Heart left ventricle (tissue), 16 donors: ENCODE measurements around the gene KRT77. TPM values are rescaled to one million over a fixed set of nuclear protein-coding genes. Genes with fewer than 3 reads are reported as not detected.

Source experiments
- ATAC-seq, 4 donors: fragments of 200-7000 bp; cut with Tn5 transposase; one replicate each; pipeline ENCODE4 v1.9.1; 2020 to 2022; ENCODE audit warnings: moderate library complexity in 4 of 4, mild to moderate bottlenecking in 3 of 4, moderate number of reproducible peaks in 1 of 4
- DNase-seq, 5 donors: peaks; one replicate each; pipeline ENCODE4 v3.0.0-alpha.2; 2020
- H3K27ac ChIP-seq, 12 donors: fragments of 200-600 bp; sonication (generic) in 4 of 12; one replicate each; pipeline versions ENCODE4 v1.5.0 to v1.8.0; 2016 to 2022; ENCODE audit warnings: mild to moderate bottlenecking in 2 of 12
- H3K27me3 ChIP-seq, 9 donors: fragments of 200-600 bp; sonication (generic) in 2 of 9; one replicate each; pipeline versions ENCODE4 v1.5.1 to v1.8.0; 2016 to 2022; ENCODE audit warnings: mild to moderate bottlenecking in 3 of 9
- H3K36me3 ChIP-seq, 9 donors: fragments of 200-600 bp; sonication (generic) in 2 of 9; one replicate each; pipeline versions ENCODE4 v1.5.0 to v1.8.0; 2018 to 2022; ENCODE audit warnings: mild to moderate bottlenecking in 2 of 9
- H3K4me1 ChIP-seq, 12 donors: fragments of 200-600 bp; sonication (generic) in 4 of 12; one replicate each; pipeline versions ENCODE4 v1.5.0 to v1.8.0; 2016 to 2022; ENCODE audit warnings: mild to moderate bottlenecking in 3 of 12
- H3K4me3 ChIP-seq, 12 donors: fragments of 200-600 bp; sonication (generic) in 4 of 12; one replicate each; pipeline versions ENCODE4 v1.5.0 to v1.8.0; 2017 to 2022; ENCODE audit warnings: mild to moderate bottlenecking in 9 of 12, moderate library complexity in 4 of 12
- H3K9me3 ChIP-seq, 12 donors: fragments of 200-600 bp; sonication (generic) in 4 of 12; one replicate each; pipeline versions ENCODE4 v1.5.0 to v1.8.0; 2016 to 2022; ENCODE audit warnings: mild to moderate bottlenecking in 1 of 12
- POLR2A ChIP-seq, 2 donors: fragments of 450-650 bp; IDR thresholded peaks; one replicate each; pipeline ENCODE4 v1.6.1; 2017; ENCODE audit warnings: antibody characterized with exemption in 2 of 2, mild to moderate bottlenecking in 2 of 2, moderate library complexity in 2 of 2
- WGBS, 4 donors: extraction: QIAGEN DNeasy Blood & Tissue Kit in 2 of 4; methylation state at CpG; one replicate each; pipeline versions ENCODE4 v1.1.5 to v1.1.7; 2013 to 2018; 5-methylcytosine and 5-hydroxymethylcytosine counted together
- intact Hi-C, 10 donors: fragments of 100-400 bp; cut with DNase I; formaldehyde crosslinking; loops; one replicate each; pipeline versions ENCODE4 v1.11.1 to v1.14.2; 2022
- polyA plus RNA-seq, 2 donors: library from polyadenylated mRNA; stranded (reverse); fragments of 200-250 nt; gene quantifications; one replicate each; pipeline ENCODE4 v1.2.3, GENCODE V29; 2013
- total RNA-seq, 9 donors: library from RNA; depleted of rRNA in 2 of 9; stranded (reverse); fragments of >200 nt in 2 of 9; fragmentation: NEBNext Ultra II Directional in 3 of 9; extraction: Animal tissue kit (Norgen Biotek cat#: 25700) in 3 of 9; gene quantifications; one replicate each; pipeline versions ENCODE4 v1.1.0 to v1.2.4, GENCODE V29; 2016 to 2023
- TF ChIP-seq, protein P1 (sequence below), 12 donors: fragments of 200-600 bp; sonication (generic) in 4 of 12; IDR thresholded peaks; one replicate each; pipeline versions ENCODE4 v1.5.0 to v1.8.0; 2018 to 2022; ENCODE audit warnings: antibody characterized with exemption in 12 of 12, mild to moderate bottlenecking in 5 of 12
- donor health status: ischemic (EF 13 %, LVEDD 7.1; RV severe dilation, severe dysfunction).
- donor health status: healthy with polysubstance abuse.
- donor health status: DM: no; HTN: yes; CAD: no.
- donor health status: DM: no; HTN: no; CAD: no.
- donor health status: ischemic (EF 25% LVEDD 6.9; RV normal size, moderate dysfunction).
- donor health status: ischemic (EF 25% LVEDD 5.7; RV mildly dilated, moderate dysfunction).
- donor health status: healthy.
- donor health status: DM: yes; HTN: yes; CAD: no.
- donor health status: ischemic (EF 35%, LVEDD 5.7; RV mildly dilated, moderate dysfunction).
- donor health status: nonischemic (EF 11% LVEDD 7.7; RV severe dilation, severe dysfunction).
- donor health status: DM: yes; HTN: yes; CAD: no.
- donor health status: PGD.
- donor health status: ischemic (EF 29% LVEDD 5.4; RV normal size, mild dysfunction).
- donor health status: nonischemic (EF 23%, LVEDD 6.1; RV moderate dilation, normal function).

Gene KRT77
- total and polyA plus RNA-seq, 11 donors: not detected

GRCh38 chr12:52698651-52699340, 4.5 kb downstream of the KRT77 start:
- no peaks in the 10 kb centered on the region for H3K9me3 ChIP-seq
- DNase-seq (no peak), ATAC-seq (peak; percentile 59 to 84 (median 80))
- no peak overlapping the region for H3K27ac ChIP-seq
- WGBS, 4 donors: 29 to 67% (median 42%) methylated on average over 3 to 11 of the region's 11 CpGs
- H3K4me1 ChIP-seq: peaks cover 0 to 17% (median 7%) of the 10 kb centered on the region in 12 donors
- TF ChIP-seq POLR2A (IDR thresholded peaks at IDR 0.05): no peak
- TF ChIP-seq, protein P1, sequence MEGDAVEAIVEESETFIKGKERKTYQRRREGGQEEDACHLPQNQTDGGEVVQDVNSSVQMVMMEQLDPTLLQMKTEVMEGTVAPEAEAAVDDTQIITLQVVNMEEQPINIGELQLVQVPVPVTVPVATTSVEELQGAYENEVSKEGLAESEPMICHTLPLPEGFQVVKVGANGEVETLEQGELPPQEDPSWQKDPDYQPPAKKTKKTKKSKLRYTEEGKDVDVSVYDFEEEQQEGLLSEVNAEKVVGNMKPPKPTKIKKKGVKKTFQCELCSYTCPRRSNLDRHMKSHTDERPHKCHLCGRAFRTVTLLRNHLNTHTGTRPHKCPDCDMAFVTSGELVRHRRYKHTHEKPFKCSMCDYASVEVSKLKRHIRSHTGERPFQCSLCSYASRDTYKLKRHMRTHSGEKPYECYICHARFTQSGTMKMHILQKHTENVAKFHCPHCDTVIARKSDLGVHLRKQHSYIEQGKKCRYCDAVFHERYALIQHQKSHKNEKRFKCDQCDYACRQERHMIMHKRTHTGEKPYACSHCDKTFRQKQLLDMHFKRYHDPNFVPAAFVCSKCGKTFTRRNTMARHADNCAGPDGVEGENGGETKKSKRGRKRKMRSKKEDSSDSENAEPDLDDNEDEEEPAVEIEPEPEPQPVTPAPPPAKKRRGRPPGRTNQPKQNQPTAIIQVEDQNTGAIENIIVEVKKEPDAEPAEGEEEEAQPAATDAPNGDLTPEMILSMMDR (IDR thresholded peaks at IDR 0.05): no peak
- intact Hi-C loops: no loop called here
- no peak overlapping the region for H3K4me3 ChIP-seq
- no peaks in the 10 kb centered on the region for H3K36me3 ChIP-seq
- H3K27me3 ChIP-seq: peaks cover 0 to 12% (median 0%) of the 10 kb centered on the region in 9 donors

GRCh38 chr12:52697058-52697582, 6.2 kb downstream of the KRT77 start:
- DNase-seq: no peak
- intact Hi-C loops: no loop called here
- Histone ChIP-seq H3K36me3 (no peaks in the 10 kb centered on the region), H3K27me3 (peaks cover 0 to 22% (median 3%) of the 10 kb centered on the region in 9 donors), H3K4me3 (no peak overlapping the region), H3K4me1 (peaks cover 0 to 17% (median 7%) of the 10 kb centered on the region in 12 donors), H3K9me3 (no peaks in the 10 kb centered on the region), H3K27ac (no peak overlapping the region)
- ATAC-seq: no peak
- TF ChIP-seq, protein P1 (IDR thresholded peaks at IDR 0.05): no peak
- no peak for TF ChIP-seq POLR2A (IDR thresholded peaks at IDR 0.05)
- 61 to 83% (median 76%) methylated on average over 2 of the region's 2 CpGs for WGBS, 4 donors

DNA sequence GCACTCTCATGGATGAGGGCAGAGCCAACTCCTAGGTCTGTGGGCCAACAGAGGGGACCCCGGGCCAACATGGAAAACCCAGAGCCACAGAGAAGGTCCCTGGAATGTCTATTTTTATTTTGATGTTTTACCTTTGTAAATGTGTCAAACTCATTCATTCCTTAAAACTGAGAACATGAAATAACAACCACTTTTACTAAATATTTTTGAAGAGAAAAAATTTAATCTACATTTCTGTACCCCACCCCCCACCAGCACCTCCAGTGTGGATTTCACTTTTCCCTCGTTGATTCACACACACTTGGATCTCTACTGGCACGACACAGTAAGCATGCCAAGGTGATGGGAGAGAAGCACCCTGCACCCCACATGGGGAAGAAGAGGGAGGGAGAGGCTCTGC, 6.7 kb downstream of the KRT77 start:
- Histone ChIP-seq H3K9me3 (no peaks in the 10 kb centered on the region), H3K27me3 (peaks cover 0 to 23% (median 5%) of the 10 kb centered on the region in 9 donors), H3K27ac (no peak overlapping the region), H3K4me1 (peaks cover 0 to 17% (median 7%) of the 10 kb centered on the region in 12 donors), H3K4me3 (no peak overlapping the region), H3K36me3 (no peaks in the 10 kb centered on the region)
- TF ChIP-seq, protein P1 (IDR thresholded peaks at IDR 0.05): no peak
- TF ChIP-seq POLR2A (IDR thresholded peaks at IDR 0.05): no peak
- intact Hi-C loops: no loop called here
- ATAC-seq (no peak), DNase-seq (no peak)
- 76 to 82% (median 80%) methylated on average over 3 of the region's 3 CpGs for WGBS, 4 donors

GRCh38 chr12:52695039-52695438, 8.3 kb downstream of the KRT77 start:
- TF ChIP-seq, protein P1 (IDR thresholded peaks at IDR 0.05): no peak
- TF ChIP-seq POLR2A (IDR thresholded peaks at IDR 0.05): no peak
- Histone ChIP-seq H3K36me3 (no peaks in the 10 kb centered on the region), H3K27ac (no peak overlapping the region), H3K27me3 (peaks cover 9 to 38% (median 18%) of the 10 kb centered on the region in 9 donors), H3K4me1 (peaks cover 0 to 27% (median 9%) of the 10 kb centered on the region in 12 donors), H3K4me3 (no peak overlapping the region), H3K9me3 (no peaks in the 10 kb centered on the region)
- intact Hi-C loops: no loop called here
- 84 to 86% (median 84%) methylated on average over 3 of the region's 3 CpGs for WGBS, 4 donors
- ATAC-seq (no peak), DNase-seq (no peak)
